ENCODE data around the gene DLG1. TPM values are rescaled to one million over a fixed set of nuclear protein-coding genes. Genes with fewer than 3 reads are reported as not detected.

The DLG1 gene
- total and polyA plus RNA-seq, 2 of the 4 experiments (the other 2 are of a cell fraction), result 21.2 to 57.7 TPM

- no TSS peak for BruUV-seq (replicated peaks)
- Histone ChIP-seq H3K4ac (ENCODE audit: low read depth, low read length) (no peak overlapping the region), H3K56ac (ENCODE audit: extremely low read depth, insufficient read depth, low read length) (no peak overlapping the region), H3K9ac (ENCODE audit: low read depth, low read length) (no peak overlapping the region), H3K4me1 (ENCODE audit: control insufficient read depth, insufficient read depth, low read length) (peaks cover 3% of the 10 kb centered on the region), H4K8ac (ENCODE audit: low read depth in 2 of 2, low read length in 2 of 2) (no peak overlapping the region), H3K27me3 (ENCODE audit: control insufficient read depth, insufficient read depth, low read length) (no peaks in the 10 kb centered on the region), H2AFZ (replicated peaks; ENCODE audit: low read length, poor library complexity) (no peak overlapping the region), H3K4me2 (ENCODE audit: low read depth, low read length) (no peak overlapping the region), H3K9me3 (ENCODE audit: control insufficient read depth, insufficient read depth, low read length) (no peaks in the 10 kb centered on the region), H3K23ac (ENCODE audit: low read depth, low read length) (no peak overlapping the region), H2BK5ac (ENCODE audit: low read depth, low read length, poor library complexity, severe bottlenecking) (no peak overlapping the region), H2BK15ac (ENCODE audit: low read depth, low read length) (no peak overlapping the region), H2AK9ac (replicated peaks; ENCODE audit: low read depth, low read length, poor library complexity) (no peak overlapping the region), H3K36me3 (ENCODE audit: control insufficient read depth, insufficient read depth, low read length) (peaks cover 3% of the 10 kb centered on the region; the same call in 1 of the 2 replicates), H3K14ac (replicated peaks; ENCODE audit: low read depth, low read length) (no peak overlapping the region), H3K4me3 (ENCODE audit: insufficient read depth, low read depth, low read length) (no peak overlapping the region), H4K91ac (ENCODE audit: insufficient read depth, low read depth, low read length) (no peak overlapping the region), H4K5ac (ENCODE audit: low read depth, low read length) (no peak overlapping the region), H3K27ac (ENCODE audit: insufficient read depth, low read length) (no peak overlapping the region), H2BK20ac (ENCODE audit: low read depth, low read length) (no peak overlapping the region), H3K79me1 (ENCODE audit: low read depth in 1 of 2, low read length in 2 of 2) (peaks cover 0 to 16% of the 10 kb centered on the region in 2 experiments; a peak in 3 of 4 replicates), H3K18ac (ENCODE audit: low read depth, low read length) (no peak overlapping the region), H3K9me1 (ENCODE audit: insufficient read depth, low read length) (peaks cover 4% of the 10 kb centered on the region; the same call in 1 of the 2 replicates), H4K20me1 (ENCODE audit: insufficient read depth, low read length) (peaks cover 5% of the 10 kb centered on the region; the same call in 1 of the 2 replicates), H2AK5ac (ENCODE audit: low read depth, low read length) (no peak overlapping the region), H2BK120ac (ENCODE audit: low read depth, low read length) (no peak overlapping the region)
- WGBS, 2 experiments (ENCODE audit: extremely low coverage in 2 of 2, insufficient read length in 1 of 2), result 94% methylated on average over 2 of the region's 3 CpGs; no CpG with 5 or more reads in 1 of the 2 experiments
- TF ChIP-seq RCOR1 (IDR thresholded peaks at IDR 0.05; ENCODE audit: insufficient replicate concordance, low read length) (no peak), NFE2L2 (IDR thresholded peaks at IDR 0.05; ENCODE audit: low read depth, low read length) (no peak), CTCF (conservative IDR thresholded peaks at IDR 0.05; ENCODE audit: low read depth, low read length) (no peak), CEBPB (IDR thresholded peaks at IDR 0.05; ENCODE audit: low read depth, low read length) (no peak), USF2 (IDR thresholded peaks at IDR 0.05; ENCODE audit: low read depth, low read length) (no peak), BHLHE40 (IDR thresholded peaks at IDR 0.05; ENCODE audit: low read depth, low read length) (no peak), RAD21 (IDR thresholded peaks at IDR 0.05; ENCODE audit: low read length) (no peak), MXI1 (IDR thresholded peaks at IDR 0.05; ENCODE audit: borderline replicate concordance, low read depth, low read length) (no peak), SMC3 (IDR thresholded peaks at IDR 0.05; ENCODE audit: low read depth, low read length) (no peak), FOS (IDR thresholded peaks at IDR 0.05; ENCODE audit: low read depth, low read length) (no peak), POLR2A (IDR thresholded peaks at IDR 0.05; ENCODE audit: low read depth, low read length) (no peak), MAZ (IDR thresholded peaks at IDR 0.05; ENCODE audit: borderline replicate concordance, low read depth, low read length) (no peak)
- TF ChIP-seq, protein P1, sequence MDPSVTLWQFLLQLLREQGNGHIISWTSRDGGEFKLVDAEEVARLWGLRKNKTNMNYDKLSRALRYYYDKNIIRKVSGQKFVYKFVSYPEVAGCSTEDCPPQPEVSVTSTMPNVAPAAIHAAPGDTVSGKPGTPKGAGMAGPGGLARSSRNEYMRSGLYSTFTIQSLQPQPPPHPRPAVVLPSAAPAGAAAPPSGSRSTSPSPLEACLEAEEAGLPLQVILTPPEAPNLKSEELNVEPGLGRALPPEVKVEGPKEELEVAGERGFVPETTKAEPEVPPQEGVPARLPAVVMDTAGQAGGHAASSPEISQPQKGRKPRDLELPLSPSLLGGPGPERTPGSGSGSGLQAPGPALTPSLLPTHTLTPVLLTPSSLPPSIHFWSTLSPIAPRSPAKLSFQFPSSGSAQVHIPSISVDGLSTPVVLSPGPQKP (IDR thresholded peaks at IDR 0.05; ENCODE audit: borderline replicate concordance, low read depth, low read length), result no peak
- in situ Hi-C loops (cut with MboI; ENCODE audit: low sequenced_read_pairs), result no loop called here
- intact Hi-C loops (cut with micrococcal nuclease), result no loop called here
- CTCF ChIA-PET, result no interaction called here
- POLR2A ChIA-PET (ENCODE audit: unreplicated experiment), result no interaction called here
- dilution Hi-C loops (cut with HindIII; ENCODE audit: low sequenced_read_pairs, unreplicated experiment), result no loop called here
- DNase-seq, result no peak
- ATAC-seq (ENCODE audit: low read depth), result no peak
These were observed 210.0 kb downstream of the DLG1 start for GRCh38 chr3:197088370-197088769.

Data from IMR-90 (cell line).